Fibroblast of mammary gland (primary cell): ENCODE data around the gene CBLN1.

Experiments
- DNase-seq: peaks from one replicate; pipeline ENCODE4 v3.0.0-alpha.2; 2010; ENCODE audit warnings: low read depth
- H3K4me3 ChIP-seq: 2 replicates; pipeline ENCODE4 v1.5.1; 2011; ENCODE audit warnings: low read depth, mild to moderate bottlenecking, low read length, moderate library complexity; ENCODE audit not compliant: control insufficient read depth
- CTCF ChIP-seq: conservative IDR thresholded peaks from 2 replicates; pipeline ENCODE4 v1.5.1; 2011; ENCODE audit warnings: low read depth, low read length, inconsistent platforms; ENCODE audit not compliant: control insufficient read depth, insufficient read depth

Gene CBLN1

GRCh38 chr16:49278944-49279725, 2.5 kb downstream of the CBLN1 start:
- DNase-seq = no peak
- no peak overlapping the region for H3K4me3 ChIP-seq
- TF ChIP-seq CTCF = no peak

GRCh38 chr16:49278567-49278827, 3.1 kb downstream of the CBLN1 start:
- no peak overlapping the region for H3K4me3 ChIP-seq
- no peak for TF ChIP-seq CTCF
- no peak for DNase-seq

GRCh38 chr16:49277766-49278566, 3.7 kb downstream of the CBLN1 start:
- H3K4me3 ChIP-seq = no peak overlapping the region
- TF ChIP-seq CTCF = no peak
- DNase-seq = no peak

- no peak for DNase-seq
- no peak overlapping the region for H3K4me3 ChIP-seq
- no peak for TF ChIP-seq CTCF
These were observed 4.3 kb downstream of the CBLN1 start for GRCh38 chr16:49277386-49277742.

GRCh38 chr16:49276646-49277385, 4.8 kb downstream of the CBLN1 start:
- no peak for DNase-seq
- no peak overlapping the region for H3K4me3 ChIP-seq
- no peak for TF ChIP-seq CTCF

- no peak for DNase-seq
- TF ChIP-seq CTCF = no peak
- no peak overlapping the region for H3K4me3 ChIP-seq
These were observed 5.8 kb downstream of the CBLN1 start for GRCh38 chr16:49275870-49276269.
